SIG-M5 treated with dmso at 0.1 percent for 504 hours (cell line): ENCODE data around the gene CREB3L2.
"Not testable (repeated sequence)": the region's sequence is repeated elsewhere in the genome, so short reads cannot be mapped to it uniquely, and the experiment has no call there.

Source experiments
- DNase-seq: peaks from one replicate; lab custom pipeline; 2025; ENCODE audit not compliant: unreplicated experiment; lab: John Stamatoyannopoulos, UW

Gene CREB3L2

DNA sequence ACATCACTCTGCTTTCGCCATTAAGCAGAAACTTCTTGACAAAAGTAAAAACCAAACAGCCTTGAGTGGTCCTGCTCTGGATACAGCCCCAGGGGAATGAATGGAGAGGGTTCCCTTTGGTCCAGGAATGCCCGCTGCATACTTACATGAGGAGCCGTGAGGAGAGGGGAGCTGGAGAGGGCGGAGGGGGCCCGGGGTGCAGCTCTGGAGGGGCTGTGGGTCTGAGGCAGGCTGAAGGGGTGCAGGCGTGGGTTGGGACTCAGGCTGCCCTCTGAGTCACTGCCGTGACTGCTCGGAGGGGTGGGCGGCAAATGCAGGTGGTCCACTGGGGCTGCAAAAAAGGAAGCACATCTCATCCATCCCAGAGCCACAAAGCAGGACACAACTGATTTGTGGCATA is 93.8 kb downstream of the CREB3L2 start:
- DNase-seq = no peak

DNA sequence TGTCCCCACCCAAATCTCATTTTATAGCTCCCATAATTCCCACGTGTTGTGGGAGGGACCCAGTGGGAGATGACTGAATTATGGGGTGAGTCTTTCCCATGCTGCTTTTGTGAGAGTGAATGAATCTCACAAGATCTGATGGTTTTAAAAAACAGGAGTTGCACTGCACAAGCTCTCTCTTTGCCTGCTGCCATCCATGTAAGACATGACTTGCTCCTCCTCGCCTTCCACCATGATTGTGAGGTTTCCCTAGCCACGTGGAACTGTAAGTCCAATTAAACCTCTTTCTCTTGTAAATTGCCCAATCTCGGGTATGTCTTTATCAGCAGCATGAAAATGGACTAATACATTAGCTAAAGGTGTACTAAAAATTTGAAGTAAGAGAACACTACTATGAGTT is 95.2 kb downstream of the CREB3L2 start:
- not testable (repeated sequence) for DNase-seq

DNA sequence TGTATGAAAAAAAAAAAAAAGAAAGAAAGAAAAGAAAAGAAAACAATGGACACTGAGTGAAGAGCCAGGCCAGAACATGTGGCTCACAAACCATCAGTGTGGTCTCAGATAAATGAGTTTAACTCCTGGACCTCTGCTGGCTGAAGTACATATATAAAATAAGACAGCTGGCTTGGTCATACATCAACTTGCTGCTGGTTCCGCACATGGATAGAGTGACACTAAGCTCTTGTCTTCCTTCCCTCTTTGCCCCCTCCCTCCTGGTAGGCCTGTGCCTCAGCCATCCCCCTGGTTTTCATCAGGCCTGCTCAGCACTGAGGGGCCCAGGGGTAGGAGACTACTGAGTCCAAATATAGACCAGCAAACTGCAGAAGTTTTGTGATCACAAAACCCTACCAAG is 97.1 kb downstream of the CREB3L2 start:
- DNase-seq = no peak

DNA sequence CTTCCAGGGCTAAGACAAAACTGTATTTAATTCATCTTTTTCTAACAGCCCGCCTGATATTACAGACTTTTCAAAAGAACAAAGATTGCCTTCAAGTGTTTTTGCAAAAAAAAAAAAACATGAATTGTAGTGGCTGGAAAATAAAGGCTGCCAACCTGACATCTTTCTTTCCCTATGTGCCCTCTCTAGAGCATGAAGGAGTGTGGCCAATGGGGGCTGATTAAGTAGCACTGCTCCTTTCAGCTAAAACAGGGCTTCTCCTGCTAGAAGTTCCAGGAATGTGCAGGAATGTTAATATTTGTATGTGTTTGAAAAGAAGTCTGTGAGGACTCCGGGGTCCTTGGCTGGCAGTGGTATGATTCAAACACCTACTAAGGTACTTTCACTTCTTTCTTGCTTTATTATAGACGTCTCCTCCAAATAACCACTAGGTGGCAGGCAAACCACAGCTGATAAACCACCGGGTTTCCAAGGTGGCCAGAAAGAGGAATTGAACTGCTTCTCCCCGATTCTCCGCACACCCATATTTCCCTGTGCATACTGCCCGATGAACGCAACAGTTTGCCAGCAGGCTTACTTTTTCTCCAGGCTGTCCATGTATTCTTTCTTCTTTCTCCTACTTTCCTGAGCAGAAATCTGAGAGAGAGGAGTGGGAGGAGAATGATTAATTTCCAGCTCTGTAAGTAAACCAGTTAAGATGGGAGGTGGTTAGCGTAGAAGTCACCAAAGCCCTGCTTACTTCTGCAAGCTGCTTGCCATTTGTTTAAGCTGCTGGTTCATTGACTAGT is 98.3 kb downstream of the CREB3L2 start:
- peak; percentile 84 for DNase-seq

DNA sequence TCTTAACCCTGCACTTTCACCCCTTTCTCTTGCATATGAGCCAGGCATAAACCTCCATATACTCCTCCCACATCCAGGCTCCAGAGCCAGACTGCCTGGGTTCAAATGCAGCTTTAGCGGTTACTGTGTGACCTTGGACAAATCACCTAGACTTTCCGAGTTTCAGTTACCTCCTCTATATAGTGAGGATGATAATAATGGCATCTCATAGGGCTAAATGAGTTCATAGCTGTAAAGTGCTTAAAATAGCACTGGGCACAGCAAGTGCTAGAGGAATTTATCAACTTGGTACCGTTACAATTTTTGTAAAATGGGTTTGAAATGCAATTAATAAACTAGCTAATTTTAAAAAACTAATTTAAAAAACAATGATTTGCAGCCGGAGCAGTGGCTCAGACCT is 101.7 kb downstream of the CREB3L2 start:
- DNase-seq = no peak

DNA sequence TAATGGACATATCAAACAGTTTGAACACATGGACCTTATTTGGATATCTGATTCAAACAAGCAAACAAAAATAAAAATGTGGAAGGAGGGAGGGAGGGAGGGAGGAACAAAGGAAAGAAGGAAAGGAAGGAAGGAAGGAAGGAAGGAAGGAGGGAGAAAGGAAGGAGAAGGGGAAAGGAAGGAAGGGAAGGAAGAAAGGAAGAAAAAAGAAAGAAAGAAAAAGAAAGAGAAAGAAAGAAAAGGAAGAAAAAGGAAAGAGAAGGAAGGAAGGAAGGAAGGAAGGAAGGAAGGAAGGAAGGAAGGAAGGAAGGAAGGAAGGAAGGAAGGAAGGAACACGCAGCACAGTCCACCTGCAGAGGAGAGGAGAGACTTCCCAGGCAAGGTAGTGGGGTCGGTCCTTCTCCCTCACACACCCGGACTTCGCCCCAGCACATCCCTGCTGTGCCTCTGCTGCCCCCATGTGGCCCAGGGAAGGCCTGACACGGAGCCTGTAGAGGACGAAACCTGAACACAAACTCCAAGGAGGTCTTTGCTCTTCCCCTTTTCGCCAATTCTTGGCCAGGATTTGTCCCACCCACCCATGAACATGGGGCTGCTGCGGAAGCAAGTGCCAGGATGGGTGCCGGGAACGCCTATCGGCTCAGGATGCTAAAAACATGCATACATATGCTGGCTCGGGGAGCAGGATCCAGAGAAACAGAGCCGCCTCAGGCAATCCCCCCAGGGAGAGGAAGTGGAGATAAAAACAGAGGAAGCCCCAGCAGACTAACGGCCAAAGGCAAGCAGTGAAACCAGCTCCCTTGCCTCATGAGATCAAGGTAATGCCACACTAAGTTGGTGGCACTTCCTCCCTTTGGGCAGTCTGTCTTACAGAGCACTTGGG is 102.8 kb downstream of the CREB3L2 start:
- DNase-seq = peak; percentile 79

DNA sequence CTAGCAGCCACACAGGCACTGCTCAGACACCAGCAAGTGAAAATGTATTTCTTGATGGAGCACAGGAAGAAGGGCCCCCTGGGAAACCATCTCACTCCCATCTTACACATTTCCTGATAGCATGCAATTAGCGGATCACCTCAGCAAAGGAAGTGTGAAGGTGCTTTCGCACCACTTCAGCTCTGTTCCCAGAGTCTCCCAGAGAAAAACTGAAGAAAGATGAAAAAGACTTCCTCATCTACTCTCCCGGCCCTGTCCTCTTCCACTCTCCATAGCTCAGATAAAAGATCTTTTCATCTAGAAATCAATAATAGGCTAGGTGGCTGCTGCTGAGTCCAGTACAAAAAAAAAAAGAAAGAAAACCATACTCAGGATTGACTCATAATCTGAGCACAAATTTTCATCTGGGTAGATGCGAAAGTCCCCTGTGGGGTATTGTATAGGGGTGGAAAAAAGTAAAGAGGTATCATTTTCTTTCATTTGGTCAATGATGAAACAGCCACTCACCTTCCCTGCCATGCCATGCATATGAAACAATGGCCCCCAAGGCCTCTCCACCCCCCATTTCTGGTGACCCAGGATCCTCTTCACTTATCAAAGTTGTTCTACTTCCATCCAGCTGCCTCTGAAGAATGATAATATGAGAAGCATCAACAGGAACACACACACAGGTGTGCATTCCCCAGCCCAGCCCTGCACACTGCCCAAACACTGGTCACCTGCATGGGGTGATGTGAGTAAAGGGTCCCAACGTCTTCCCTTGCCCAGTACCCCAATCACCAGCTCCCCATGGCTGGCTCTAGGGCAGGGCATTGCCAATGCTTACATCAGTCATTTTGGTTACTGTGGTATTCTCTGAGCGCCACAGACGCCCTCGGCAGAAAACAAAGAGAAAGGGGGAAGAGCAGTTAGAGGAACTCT is 106.3 kb downstream of the CREB3L2 start:
- DNase-seq = no peak

DNA sequence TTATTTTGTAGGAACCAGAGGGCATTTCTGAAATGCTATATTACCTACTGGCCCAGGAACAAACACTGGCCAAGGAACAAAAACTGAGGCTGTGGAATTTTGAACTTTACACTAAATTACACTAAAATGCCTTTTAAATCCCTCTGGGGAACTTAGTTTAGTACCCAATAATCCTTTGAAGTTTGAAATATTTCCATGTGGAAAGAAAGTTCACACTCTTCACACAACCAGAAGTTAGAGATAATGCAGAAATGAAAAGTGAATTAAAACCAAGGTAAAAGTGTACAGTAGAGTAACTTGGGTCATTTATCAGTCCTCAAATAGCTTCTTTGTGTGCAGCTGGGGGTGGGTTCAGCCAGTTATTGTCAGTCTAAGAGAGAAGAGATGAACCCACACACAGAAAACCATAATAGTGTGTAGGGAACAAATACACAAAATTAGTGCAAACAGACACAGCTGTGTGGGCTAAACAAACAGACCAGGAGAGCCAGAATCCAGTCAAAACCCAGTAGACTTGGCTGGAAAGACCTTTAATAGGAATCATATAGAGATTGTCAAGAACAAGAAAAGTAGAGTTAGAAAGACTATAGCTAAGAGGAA is 108.6 kb downstream of the CREB3L2 start:
- no peak for DNase-seq

DNA sequence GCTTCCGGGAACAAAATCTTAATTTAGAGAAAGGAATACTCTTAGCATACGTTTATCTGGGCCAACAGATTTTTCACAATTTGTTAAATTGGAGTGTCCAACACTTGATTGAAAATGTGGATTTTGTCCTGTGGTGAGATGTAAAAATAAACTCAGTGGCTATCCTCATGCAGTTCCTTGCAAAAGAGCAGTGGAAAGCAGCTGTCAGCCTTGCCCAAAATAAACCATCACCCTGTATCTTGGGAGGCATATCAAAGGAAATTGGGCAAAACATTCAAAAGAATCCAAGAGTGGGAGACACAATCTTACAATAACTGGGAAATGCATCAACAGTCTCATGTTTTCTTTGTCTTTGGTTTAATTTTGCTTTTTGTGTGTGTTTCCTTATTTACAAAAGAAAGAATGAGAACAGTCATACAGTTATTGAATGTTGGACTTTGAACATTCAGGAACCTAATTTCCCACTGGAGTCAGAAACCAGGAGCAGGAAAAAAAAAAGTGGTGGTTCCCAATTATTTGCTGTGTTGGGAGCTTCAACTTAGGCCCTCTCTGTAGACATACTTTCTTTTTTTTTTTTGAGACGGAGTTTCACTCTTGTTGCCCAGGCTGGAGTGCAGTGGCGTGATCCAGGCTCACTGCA is 110.8 kb downstream of the CREB3L2 start:
- DNase-seq = no peak

DNA sequence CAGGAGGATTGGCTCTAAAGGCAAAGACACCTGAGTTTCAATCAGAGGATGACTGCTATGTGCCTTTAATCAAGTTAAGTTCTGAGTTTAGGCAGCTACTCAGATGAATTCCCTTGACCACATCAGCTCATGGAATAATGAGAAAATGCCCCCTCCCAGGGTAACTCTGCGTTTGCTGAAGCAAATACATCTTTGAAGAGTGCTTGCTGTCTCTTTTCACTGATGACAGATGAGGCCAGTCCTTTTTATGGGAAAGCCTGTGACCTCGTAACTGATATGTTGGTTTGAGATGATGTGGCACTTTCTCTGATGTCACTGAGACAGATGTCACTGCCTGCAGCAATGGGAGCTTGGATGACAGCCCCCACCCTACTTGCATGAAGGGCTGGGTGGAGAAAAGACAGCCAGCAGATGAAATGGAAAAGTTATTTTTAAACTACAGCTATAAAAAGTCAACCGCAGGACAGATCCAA is 111.4 kb downstream of the CREB3L2 start:
- no peak for DNase-seq

DNA sequence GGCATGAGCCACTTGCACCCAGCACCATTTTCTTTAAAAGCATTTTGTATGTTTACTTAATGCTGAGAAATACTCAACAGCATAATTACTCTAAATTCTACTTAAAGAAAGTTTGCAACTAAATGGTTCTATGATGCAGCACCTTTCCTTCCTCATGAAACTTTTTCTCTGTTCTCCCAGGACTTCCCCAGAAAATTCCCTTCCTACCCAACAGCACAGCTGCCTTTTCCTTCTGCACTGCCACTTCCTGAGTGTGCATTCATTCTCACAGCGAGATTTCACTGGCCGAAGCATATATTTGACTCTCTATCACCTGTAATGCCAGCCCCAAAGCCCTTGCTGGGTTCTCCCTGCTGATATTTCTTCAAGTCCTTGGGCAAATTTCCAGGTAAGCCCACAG is 113.6 kb downstream of the CREB3L2 start:
- DNase-seq = no peak

DNA sequence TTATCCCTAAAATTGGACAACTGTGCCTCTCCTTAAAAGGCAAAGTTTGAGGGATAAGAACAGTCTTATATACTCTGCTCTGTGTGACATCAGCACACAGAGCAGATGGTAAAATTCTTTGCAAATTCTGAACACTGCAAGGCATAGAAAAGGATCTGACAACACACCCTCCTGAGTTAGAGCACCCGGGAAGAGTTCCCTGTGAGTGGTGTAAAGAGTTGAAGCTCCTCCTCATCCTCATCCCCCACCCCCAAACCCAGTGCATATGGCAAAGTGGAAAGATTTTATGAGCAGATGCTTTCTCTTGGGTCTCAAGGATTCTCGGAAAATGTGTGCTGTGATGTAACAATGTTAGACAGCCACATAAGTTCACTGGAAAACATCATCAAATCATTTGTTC is 115.1 kb downstream of the CREB3L2 start:
- no peak for DNase-seq

DNA sequence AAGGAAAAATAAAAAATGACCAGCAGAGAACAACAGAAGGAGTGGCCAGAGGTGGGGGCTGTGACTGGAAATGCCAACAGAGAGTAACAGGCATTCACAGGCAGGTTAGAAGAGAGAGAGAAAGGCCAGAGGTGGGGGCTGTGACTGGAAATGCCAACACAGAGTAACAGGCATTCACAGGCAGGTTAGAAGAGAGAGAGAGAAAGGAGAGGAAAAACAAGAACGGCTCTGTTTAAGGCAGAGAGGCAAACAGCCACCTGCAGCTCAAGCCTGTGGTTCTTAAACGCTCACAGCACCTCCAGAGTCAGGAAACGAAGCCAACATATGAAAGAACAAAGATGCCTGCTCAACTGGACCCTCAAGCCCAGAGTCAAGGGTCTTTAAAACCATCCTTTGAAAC is 115.6 kb downstream of the CREB3L2 start:
- DNase-seq = no peak

DNA sequence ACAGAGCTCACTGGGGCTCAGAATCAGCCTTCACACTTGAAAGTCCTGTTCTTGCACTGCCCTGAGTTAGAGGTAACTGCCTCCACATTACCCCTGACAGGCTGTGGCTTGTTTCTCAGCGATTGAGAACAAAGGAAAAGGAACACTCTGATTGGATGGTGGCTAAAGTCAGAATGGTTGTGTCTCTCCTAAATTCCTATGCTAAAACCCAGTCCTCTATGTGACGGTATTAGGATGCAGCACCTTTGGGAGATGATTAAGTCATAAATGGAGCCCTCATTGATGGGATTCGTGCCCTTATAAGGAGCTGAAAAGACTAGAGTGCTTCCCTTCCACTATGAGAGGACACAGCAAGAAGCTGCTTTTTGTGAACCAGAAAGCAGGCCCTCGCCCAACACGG is 116.2 kb downstream of the CREB3L2 start:
- no peak for DNase-seq

DNA sequence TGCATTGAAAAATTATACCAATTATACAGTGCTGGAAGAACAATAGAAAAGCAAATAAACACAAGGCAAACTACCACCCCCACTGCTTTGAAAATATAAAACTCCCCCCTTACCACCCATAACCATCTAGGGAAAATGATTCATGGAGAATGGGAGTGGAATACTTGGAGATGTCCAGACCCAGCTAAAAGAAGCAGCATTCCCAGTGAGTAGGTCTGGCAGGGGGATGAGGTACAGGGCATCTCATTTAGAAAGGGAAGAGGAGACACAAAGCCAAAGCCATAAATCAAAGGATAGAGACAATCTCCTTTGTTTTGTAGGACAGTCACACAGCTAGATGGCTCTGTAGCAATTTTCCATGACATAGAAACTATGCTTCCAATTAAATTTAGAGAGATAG is 119.1 kb downstream of the CREB3L2 start:
- DNase-seq = no peak

DNA sequence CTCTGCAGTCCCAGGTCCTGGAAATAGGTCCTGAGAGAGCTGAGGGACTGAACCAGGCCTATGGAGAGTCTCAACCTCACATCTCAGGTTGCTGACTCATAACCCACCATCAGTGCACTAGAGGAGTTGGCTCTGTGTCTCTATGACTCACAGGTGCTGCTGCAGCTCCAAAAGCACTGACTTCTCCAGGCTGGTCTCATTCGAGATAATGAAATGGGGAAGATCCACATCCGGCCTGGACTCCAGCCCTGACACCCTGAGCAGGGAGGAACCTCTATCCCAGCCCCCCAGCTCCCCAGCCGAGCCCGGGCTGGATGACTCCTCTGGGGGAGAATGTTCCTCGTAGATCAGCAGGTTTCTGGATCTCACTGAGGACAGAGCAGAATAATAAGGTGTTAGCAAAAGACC is 119.6 kb downstream of the CREB3L2 start:
- peak; percentile 23 for DNase-seq

DNA sequence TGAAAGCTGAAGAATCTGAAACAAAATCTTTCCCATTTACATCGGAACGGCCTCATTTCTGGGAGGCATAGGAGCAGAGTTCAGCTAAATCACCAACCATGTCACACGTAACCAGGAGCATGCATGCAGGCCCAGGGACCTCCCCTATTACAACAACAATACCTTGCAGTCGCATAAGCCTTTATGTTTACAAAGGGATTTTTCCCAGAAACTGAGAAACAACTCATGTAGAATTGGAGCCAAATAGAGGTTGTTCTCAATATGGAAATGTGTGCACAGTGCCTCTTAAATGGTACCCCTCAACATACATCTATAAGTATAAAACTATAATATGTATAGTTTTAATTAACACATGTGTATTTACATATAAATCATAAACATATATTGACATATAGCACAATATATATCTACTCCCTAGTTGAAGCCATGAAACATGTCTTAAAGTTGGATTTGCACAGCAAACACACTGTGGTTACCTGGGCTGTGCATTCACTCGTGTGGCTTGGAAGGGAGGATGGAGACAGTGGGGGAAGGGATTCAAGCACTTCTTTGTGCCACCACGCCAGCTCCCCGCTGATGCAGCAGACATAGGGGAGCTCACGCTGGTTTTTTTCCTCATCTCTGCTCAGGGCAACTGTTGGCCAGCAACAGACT is 120.2 kb downstream of the CREB3L2 start:
- DNase-seq = no peak

DNA sequence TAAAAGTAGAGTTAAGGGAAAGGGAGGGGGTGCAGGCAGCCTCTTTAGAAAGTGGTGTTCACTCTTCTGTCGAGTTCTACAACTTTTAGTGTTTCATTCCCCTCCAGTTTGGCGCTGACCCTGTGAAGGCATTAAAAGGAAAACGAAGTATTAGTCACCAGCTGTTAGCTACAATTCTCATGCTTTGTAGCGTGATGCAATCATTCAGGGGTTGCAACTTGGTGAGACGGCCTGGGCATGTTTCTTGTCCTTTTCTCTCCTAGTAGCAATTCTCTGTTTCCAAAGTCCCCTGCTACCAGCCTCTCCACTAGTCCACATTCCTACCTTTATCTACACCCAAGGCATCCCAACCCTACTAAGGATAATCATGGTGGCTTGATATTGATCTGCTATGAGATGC is 121.5 kb downstream of the CREB3L2 start:
- DNase-seq = peak; percentile 66

DNA sequence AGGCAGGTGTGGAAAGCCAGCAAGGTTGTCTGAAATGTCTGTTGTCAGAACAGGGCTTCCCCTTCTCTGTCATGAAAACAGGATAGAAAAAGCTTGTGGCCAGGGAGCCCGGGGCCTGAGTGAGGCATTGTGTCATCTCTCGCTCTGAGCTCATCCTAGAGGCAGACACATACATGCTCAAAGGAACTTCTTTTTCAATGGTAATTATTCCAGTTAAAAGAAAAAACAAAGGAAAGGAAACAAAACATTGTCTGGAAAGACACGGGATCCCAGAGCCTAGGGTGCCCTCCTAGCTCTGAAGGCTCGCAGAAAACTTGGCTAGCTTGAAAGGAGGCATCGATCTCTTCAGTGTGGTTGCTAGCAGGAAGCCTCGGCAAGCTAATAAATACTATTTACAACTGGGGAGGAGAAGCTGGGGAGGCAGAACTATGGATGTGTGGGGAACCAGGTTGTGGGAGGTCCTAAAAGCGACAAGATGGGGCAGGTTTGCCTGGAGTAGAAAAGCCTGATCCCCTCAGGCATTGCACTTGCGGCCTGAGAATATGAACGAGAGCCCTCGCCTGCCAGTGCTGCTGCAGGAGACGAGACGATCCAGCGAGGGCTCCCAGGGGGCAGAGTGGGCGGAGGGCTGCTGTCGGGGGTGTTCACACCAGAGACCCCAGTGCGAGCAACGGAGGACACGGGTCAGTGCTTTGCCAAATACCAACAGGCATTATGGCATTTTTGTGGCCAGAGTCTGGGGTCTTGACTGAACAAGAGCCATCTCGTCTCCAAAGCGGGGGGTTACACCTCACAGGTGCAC is 122.3 kb downstream of the CREB3L2 start:
- peak; percentile 1 for DNase-seq
